ENCODE measurements around the gene GPR27.

GPR27 gene

GRCh38 chr3:71786551-71786950 lies 32.9 kb downstream of the GPR27 start:
- DNase-seq = no peak

GRCh38 chr3:71787851-71788405 lies 34.3 kb downstream of the GPR27 start:
- no peak for DNase-seq

- no peak for DNase-seq
These were observed 36.3 kb downstream of the GPR27 start for GRCh38 chr3:71789922-71790321.

- DNase-seq = no peak
These were observed 38.0 kb downstream of the GPR27 start for GRCh38 chr3:71791634-71792033.

GRCh38 chr3:71796290-71796689 lies 42.6 kb downstream of the GPR27 start:
- DNase-seq = no peak

GRCh38 chr3:71797455-71797854 lies 43.8 kb downstream of the GPR27 start:
- DNase-seq = no peak

- DNase-seq = no peak
These were observed 46.4 kb downstream of the GPR27 start for GRCh38 chr3:71800023-71800422.

- DNase-seq = no peak
These were observed 48.3 kb downstream of the GPR27 start for GRCh38 chr3:71801986-71802385.

- no peak for DNase-seq
These were observed 49.6 kb downstream of the GPR27 start for GRCh38 chr3:71803248-71803647.

- DNase-seq = no peak
These were observed 51.5 kb downstream of the GPR27 start for GRCh38 chr3:71805199-71805598.

- DNase-seq = no peak
These were observed 52.0 kb downstream of the GPR27 start for GRCh38 chr3:71805691-71806090.
